SK-N-MC (cell line): Measurements from ENCODE around the gene GLB1L3.
A peak's percentile ranks its signal among the peaks of the same experiment; 100 is the strongest.

Experiments used
- DNase-seq: peaks from one replicate; pipeline ENCODE4 v3.0.0-alpha.2; 2011; ENCODE audit warnings: low read depth, low spot score
- H3K27ac ChIP-seq: fragments of 200-600 bp; sonication (generic); 2 replicates; pipeline ENCODE4 v1.5.1; 2016; ENCODE audit warnings: mixed run types
- H3K36me3 ChIP-seq: fragments of 200-600 bp; sonication (generic); 2 replicates; pipeline ENCODE4 v1.6.1; 2017; ENCODE audit warnings: antibody characterized with exemption, low read length, mixed read lengths; ENCODE audit not compliant: insufficient read depth
- H3K4me3 ChIP-seq: fragments of 200-600 bp; sonication (generic); 2 replicates; pipeline ENCODE4 v1.5.1; 2016
- H3K9ac ChIP-seq: fragments of 200-600 bp; sonication (generic); 2 replicates; pipeline ENCODE4 v1.8.0; 2017; ENCODE audit warnings: mixed run types, mixed read lengths; ENCODE audit not compliant: insufficient read length
- H3K9me3 ChIP-seq: fragments of 200-600 bp; sonication (generic); 2 replicates; pipeline ENCODE4 v1.6.1; 2017; ENCODE audit warnings: low read depth, mild to moderate bottlenecking, antibody characterized with exemption, low read length, moderate library complexity, mixed read lengths
- EZH2 ChIP-seq: fragments of 200-600 bp; sonication (generic); IDR thresholded peaks from one replicate; pipeline ENCODE4 v1.6.1; 2017; ENCODE audit warnings: antibody characterized with exemption
- FOXP2 ChIP-seq: optimal IDR thresholded peaks from 2 replicates; pipeline ENCODE3; 2011; ENCODE audit warnings: mild to moderate bottlenecking, moderate library complexity; ENCODE audit not compliant: insufficient read depth; ENCODE audit errors: extremely low read length, control extremely low read depth
- POLR2AphosphoS5 ChIP-seq: IDR thresholded peaks from 2 replicates; pipeline ENCODE4 v1.6.1; 2012; ENCODE audit warnings: mild to moderate bottlenecking, low read depth, low read length, borderline replicate concordance

GLB1L3 gene

GRCh38 chr11:134275534-134276395 lies at the start of gene GLB1L3:
Gene GLB1L3, plus strand, starts transcription at chr11:134276379. Its CDS starts 362 bp downstream, at chr11:134276741.
- no peak for DNase-seq
- Histone ChIP-seq H3K9ac (peak within 1 kb of the TSS; percentile 78), H3K36me3 (no peaks in the 10 kb centered on the region), H3K27ac (no peak within 1 kb of the TSS), H3K9me3 (no peaks in the 10 kb centered on the region), H3K4me3 (peak within 1 kb of the TSS; percentile 89)
- no peak for TF ChIP-seq FOXP2
- no peak for TF ChIP-seq POLR2AphosphoS5
- TF ChIP-seq EZH2: no peak

- peak overlapping the region; percentile 99; the same call in 1 of the 2 replicates for H3K4me3 ChIP-seq
- H3K9ac ChIP-seq: no peak overlapping the region
- no peaks in the 10 kb centered on the region for H3K9me3 ChIP-seq
- H3K36me3 ChIP-seq: 0 out of 2 replicates have a peak, but pooled peaks cover 6% of the 10 kb centered on the region
- DNase-seq: no peak
- TF ChIP-seq POLR2AphosphoS5 (no peak), EZH2 (no peak), FOXP2 (no peak)
- no peak overlapping the region for H3K27ac ChIP-seq
These were observed 49.3 kb upstream of the GLB1L3 start for GRCh38 chr11:134226806-134227325.

- Histone ChIP-seq H3K27ac (no peak overlapping the region), H3K36me3 (no peaks in the 10 kb centered on the region), H3K4me3 (no peak overlapping the region), H3K9ac (no peak overlapping the region), H3K9me3 (no peaks in the 10 kb centered on the region)
- no peak for TF ChIP-seq FOXP2
- no peak for DNase-seq
These were observed 47.6 kb upstream of the GLB1L3 start for GRCh38 chr11:134228625-134229024.

- Histone ChIP-seq H3K36me3 (no peaks in the 10 kb centered on the region), H3K4me3 (no peak overlapping the region), H3K9me3 (no peaks in the 10 kb centered on the region), H3K9ac (no peak overlapping the region), H3K27ac (no peak overlapping the region)
- no peak for DNase-seq
- no peak for TF ChIP-seq FOXP2
- TF ChIP-seq POLR2AphosphoS5: no peak
- no peak for TF ChIP-seq EZH2
These were observed 46.9 kb upstream of the GLB1L3 start for GRCh38 chr11:134229126-134229790.

- Histone ChIP-seq H3K27ac (no peak overlapping the region), H3K4me3 (no peak overlapping the region), H3K36me3 (no peaks in the 10 kb centered on the region; the same call in 1 of the 2 replicates), H3K9me3 (no peaks in the 10 kb centered on the region), H3K9ac (no peak overlapping the region)
- TF ChIP-seq POLR2AphosphoS5: no peak
- TF ChIP-seq FOXP2: no peak
- no peak for TF ChIP-seq EZH2
- no peak for DNase-seq
These were observed 45.8 kb upstream of the GLB1L3 start for GRCh38 chr11:134230339-134230738.

- Histone ChIP-seq H3K4me3 (no peak overlapping the region), H3K27ac (no peak overlapping the region), H3K9me3 (no peaks in the 10 kb centered on the region), H3K36me3 (peaks cover 5% of the 10 kb centered on the region; the same call in 1 of the 2 replicates), H3K9ac (no peak overlapping the region)
- TF ChIP-seq POLR2AphosphoS5 (no peak), FOXP2 (no peak), EZH2 (no peak)
- DNase-seq: no peak
These were observed 44.1 kb upstream of the GLB1L3 start for GRCh38 chr11:134231958-134232659.

- TF ChIP-seq POLR2AphosphoS5 (no peak), FOXP2 (no peak), EZH2 (no peak)
- H3K36me3 ChIP-seq: peaks cover 5% of the 10 kb centered on the region; the same call in 1 of the 2 replicates
- no peak overlapping the region for H3K4me3 ChIP-seq
- H3K27ac ChIP-seq: no peak overlapping the region
- H3K9ac ChIP-seq: no peak overlapping the region
- H3K9me3 ChIP-seq: no peaks in the 10 kb centered on the region
- no peak for DNase-seq
These were observed 42.4 kb upstream of the GLB1L3 start for GRCh38 chr11:134233729-134234179.
